Placental pericyte (primary cell): Measurements from ENCODE around the gene LTBP3. TPM values are rescaled to one million over a fixed set of nuclear protein-coding genes. Genes with fewer than 3 reads are reported as not detected.

Source experiments
- small RNA-seq: library from RNA; depleted of rRNA; stranded (forward); fragments of <200 nt; gene quantifications from one replicate; pipeline ENCODE3, GENCODE V24; 2012; ENCODE audit warnings: low replicate concordance
- total RNA-seq: library from RNA; depleted of rRNA; stranded (reverse); fragments of >200 nt; gene quantifications from 2 replicates; pipeline ENCODE4 v1.2.3, GENCODE V29; 2012

LTBP3 gene
- total RNA-seq = 26.2 and 55.6 TPM in 2 replicates

GRCh38 chr11:65558002-65558929 lies at the start of gene LTBP3:
TSS of gene LTBP3 (minus strand) at chr11:65558359. CDS start at chr11:65557959, 400 bp downstream.

GRCh38 chr11:65595543-65596281 lies 37.6 kb upstream of the LTBP3 start, which contains the start of gene KCNK7:
TSS of gene KCNK7 (minus strand) at chr11:65595800. CDS start at chr11:65595772, 28 bp downstream.

GRCh38 chr11:65575568-65576231 lies 17.5 kb upstream of the LTBP3 start, which contains the start of gene EHBP1L1:
TSS of gene EHBP1L1 (plus strand) at chr11:65576053. CDS start at chr11:65576303, 250 bp downstream.

GRCh38 chr11:65572356-65573051 lies 14.3 kb upstream of the LTBP3 start, which contains the start of gene FAM89B:
TSS of gene FAM89B (plus strand) at chr11:65572538. CDS start at chr11:65572670, 132 bp downstream.

GRCh38 chr11:65569973-65570918 lies 12.1 kb upstream of the LTBP3 start, which contains the start of gene ZNRD2:
TSS of gene ZNRD2 (plus strand) at chr11:65570477. CDS start at chr11:65570492, 15 bp downstream.

GRCh38 chr11:65524741-65525545 lies 33.2 kb downstream of the LTBP3 start, which contains the start of gene SCYL1:
TSS of gene SCYL1 (plus strand) at chr11:65525083. CDS start at chr11:65525154, 71 bp downstream.

GRCh38 chr11:65498977-65499712 lies 59.0 kb downstream of the LTBP3 start, which contains the start of gene MALAT1:
TSS of gene MALAT1 (plus strand) at chr11:65499045.

Small RNA genes lying within 50 kb of the gene (small RNA-seq; reads per million reads assigned to genes)
- gene AP001362.1 (not detected), gene RF01684 (not detected)

Other genes with a start within 250 kb of the LTBP3 start
- gene CDC42EP2, start 243.5 kb downstream of the LTBP3 start, total RNA-seq = 48.4 and 56.9 TPM in 2 replicates
- 49.8 and 57.8 TPM in 2 replicates for gene DPF2, start 224.5 kb downstream of the LTBP3 start, total RNA-seq
- gene TIGD3, start 203.6 kb downstream of the LTBP3 start, total RNA-seq = 0.22 TPM in 1 of 2 replicates, not detected in the other
- gene SLC25A45, start 175.7 kb downstream of the LTBP3 start, total RNA-seq = 1.1 and 2.0 TPM in 2 replicates
- gene FRMD8, start 171.7 kb downstream of the LTBP3 start, total RNA-seq = 51.4 and 72.6 TPM in 2 replicates
- 307 and 308 TPM in 2 replicates for gene NEAT1, start 135.6 kb downstream of the LTBP3 start, total RNA-seq
- 9,497 and 11,655 TPM in 2 replicates for gene MALAT1, start 59.3 kb downstream of the LTBP3 start, total RNA-seq
- gene SCYL1, start 33.3 kb downstream of the LTBP3 start, total RNA-seq = 154 and 186 TPM in 2 replicates
- gene ZNRD2, start 12.1 kb upstream of the LTBP3 start, total RNA-seq = 44.0 and 79.0 TPM in 2 replicates
- gene FAM89B, start 14.2 kb upstream of the LTBP3 start, total RNA-seq = 15.1 and 48.8 TPM in 2 replicates
- 48.8 and 79.2 TPM in 2 replicates for gene EHBP1L1, start 17.7 kb upstream of the LTBP3 start, total RNA-seq
- gene KCNK7, start 37.4 kb upstream of the LTBP3 start, total RNA-seq = not detected in 2 replicates
- 30.9 and 42.2 TPM in 2 replicates for gene MAP3K11, start 55.9 kb upstream of the LTBP3 start, total RNA-seq
- 43.8 and 54.0 TPM in 2 replicates for gene PCNX3, start 57.4 kb upstream of the LTBP3 start, total RNA-seq
- 20.8 and 72.3 TPM in 2 replicates for gene SIPA1, start 79.7 kb upstream of the LTBP3 start, total RNA-seq
- gene RELA, start 104.6 kb upstream of the LTBP3 start, total RNA-seq = 38.5 and 42.7 TPM in 2 replicates
- 51.8 and 60.2 TPM in 2 replicates for gene KAT5, start 153.9 kb upstream of the LTBP3 start, total RNA-seq
- 18.2 and 45.7 TPM in 2 replicates for gene RNASEH2C, start 162.4 kb upstream of the LTBP3 start, total RNA-seq
- 14.0 and 17.0 TPM in 2 replicates for gene AP5B1, start 222.6 kb upstream of the LTBP3 start, total RNA-seq
- not detected in 2 replicates for gene OVOL1, start 228.7 kb upstream of the LTBP3 start, total RNA-seq